Left lung (tissue), 10 donors: ENCODE data around the gene GAREM1. TPM values are rescaled to one million over a fixed set of nuclear protein-coding genes. Genes with fewer than 3 reads are reported as not detected.

Source experiments
- ATAC-seq: fragments of 200-7000 bp; cut with Tn5 transposase; one replicate; pipeline ENCODE4 v1.9.1; 2020; ENCODE audit warnings: moderate library complexity
- DNase-seq, 4 donors: peaks; one replicate each; pipeline ENCODE4 v3.0.0-alpha.2; 2013 to 2020
- H3K27ac ChIP-seq, 2 donors: fragments of 200-600 bp; sonication (generic) in 1 of 2; one replicate each; pipeline versions ENCODE4 v1.5.0 to v1.8.0; 2020 to 2021
- H3K27me3 ChIP-seq, 2 donors: fragments of 200-600 bp; sonication (generic) in 1 of 2; one replicate each; pipeline versions ENCODE4 v1.5.0 to v1.8.0; 2020 to 2021
- H3K36me3 ChIP-seq, 2 donors: fragments of 200-600 bp; sonication (generic) in 1 of 2; one replicate each; pipeline versions ENCODE4 v1.5.0 to v1.8.0; 2020 to 2021
- H3K4me1 ChIP-seq, 2 donors: fragments of 200-600 bp; one replicate each; pipeline ENCODE4 v1.8.0; 2021
- H3K4me3 ChIP-seq, 2 donors: fragments of 200-600 bp; sonication (generic) in 1 of 2; one replicate each; pipeline versions ENCODE4 v1.5.0 to v1.8.0; 2020 to 2021; ENCODE audit warnings: mild to moderate bottlenecking in 1 of 2
- H3K9me3 ChIP-seq, 2 donors: fragments of 200-600 bp; sonication (generic) in 1 of 2; one replicate each; pipeline versions ENCODE4 v1.5.0 to v1.8.0; 2020 to 2021
- intact Hi-C, 2 donors: fragments of 100-400 bp; cut with DNase I; formaldehyde crosslinking; loops; one replicate each; pipeline versions ENCODE4 v1.11.2 to v1.14.2; 2022
- polyA plus RNA-seq, 6 donors: library from polyadenylated mRNA; unstranded; fragments of 120-200 nt; gene quantifications; one replicate each; pipeline ENCODE4 v1.2.1, GENCODE V29; 2013; ENCODE audit not compliant: insufficient read length in 6 of 6
- total RNA-seq, 2 donors: library from RNA; stranded (reverse); fragmentation: NEBNext Ultra II Directional; extraction: Animal tissue kit (Norgen Biotek cat#: 25700); gene quantifications; one replicate each; pipeline ENCODE4 v1.2.1, GENCODE V29; 2021
- TF ChIP-seq, protein P1 (sequence below), 2 donors: fragments of 200-600 bp; sonication (generic) in 1 of 2; IDR thresholded peaks; one replicate each; pipeline versions ENCODE4 v1.5.0 to v1.8.0; 2021; ENCODE audit warnings: antibody characterized with exemption in 2 of 2
- donor health status: DM: no; HTN: yes; CAD: no.
- donor health status: DM: no; HTN: no; CAD: no.

GAREM1 gene
- total and polyA plus RNA-seq, 8 donors = 10.3 to 20.2 (median 13.1) TPM

- H3K4me1 ChIP-seq = no peaks in the 10 kb centered on the region
- H3K4me3 ChIP-seq = no peak overlapping the region
- intact Hi-C loops = no loop called here
- no peaks in the 10 kb centered on the region for H3K36me3 ChIP-seq
- DNase-seq (no peak), ATAC-seq (peak; percentile 30)
- H3K27ac ChIP-seq = no peak overlapping the region
- TF ChIP-seq, protein P1, sequence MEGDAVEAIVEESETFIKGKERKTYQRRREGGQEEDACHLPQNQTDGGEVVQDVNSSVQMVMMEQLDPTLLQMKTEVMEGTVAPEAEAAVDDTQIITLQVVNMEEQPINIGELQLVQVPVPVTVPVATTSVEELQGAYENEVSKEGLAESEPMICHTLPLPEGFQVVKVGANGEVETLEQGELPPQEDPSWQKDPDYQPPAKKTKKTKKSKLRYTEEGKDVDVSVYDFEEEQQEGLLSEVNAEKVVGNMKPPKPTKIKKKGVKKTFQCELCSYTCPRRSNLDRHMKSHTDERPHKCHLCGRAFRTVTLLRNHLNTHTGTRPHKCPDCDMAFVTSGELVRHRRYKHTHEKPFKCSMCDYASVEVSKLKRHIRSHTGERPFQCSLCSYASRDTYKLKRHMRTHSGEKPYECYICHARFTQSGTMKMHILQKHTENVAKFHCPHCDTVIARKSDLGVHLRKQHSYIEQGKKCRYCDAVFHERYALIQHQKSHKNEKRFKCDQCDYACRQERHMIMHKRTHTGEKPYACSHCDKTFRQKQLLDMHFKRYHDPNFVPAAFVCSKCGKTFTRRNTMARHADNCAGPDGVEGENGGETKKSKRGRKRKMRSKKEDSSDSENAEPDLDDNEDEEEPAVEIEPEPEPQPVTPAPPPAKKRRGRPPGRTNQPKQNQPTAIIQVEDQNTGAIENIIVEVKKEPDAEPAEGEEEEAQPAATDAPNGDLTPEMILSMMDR (IDR thresholded peaks at IDR 0.05) = no peak
- H3K9me3 ChIP-seq = no peaks in the 10 kb centered on the region
- no peaks in the 10 kb centered on the region for H3K27me3 ChIP-seq
Observed at GRCh38 chr18:32381761-32382160, 88.9 kb downstream of the GAREM1 start.

GRCh38 chr18:32380559-32380958 lies 90.1 kb downstream of the GAREM1 start:
- intact Hi-C loops = no loop called here
- no peaks in the 10 kb centered on the region for H3K36me3 ChIP-seq
- ATAC-seq = no peak
- H3K4me3 ChIP-seq = no peak overlapping the region
- TF ChIP-seq, protein P1 (IDR thresholded peaks at IDR 0.05) = no peak
- H3K27ac ChIP-seq = no peak overlapping the region
- no peaks in the 10 kb centered on the region for H3K27me3 ChIP-seq
- no peak for DNase-seq
- no peaks in the 10 kb centered on the region for H3K9me3 ChIP-seq
- no peaks in the 10 kb centered on the region for H3K4me1 ChIP-seq

- H3K36me3 ChIP-seq = no peaks in the 10 kb centered on the region
- DNase-seq (no peak), ATAC-seq (no peak)
- H3K4me1 ChIP-seq = no peaks in the 10 kb centered on the region
- TF ChIP-seq, protein P1 (IDR thresholded peaks at IDR 0.05) = no peak
- H3K4me3 ChIP-seq = no peak overlapping the region
- H3K27me3 ChIP-seq = no peaks in the 10 kb centered on the region
- H3K27ac ChIP-seq = no peak overlapping the region
- no peaks in the 10 kb centered on the region for H3K9me3 ChIP-seq
- intact Hi-C loops = no loop called here
Observed at GRCh38 chr18:32379891-32380290, 90.8 kb downstream of the GAREM1 start.

DNA sequence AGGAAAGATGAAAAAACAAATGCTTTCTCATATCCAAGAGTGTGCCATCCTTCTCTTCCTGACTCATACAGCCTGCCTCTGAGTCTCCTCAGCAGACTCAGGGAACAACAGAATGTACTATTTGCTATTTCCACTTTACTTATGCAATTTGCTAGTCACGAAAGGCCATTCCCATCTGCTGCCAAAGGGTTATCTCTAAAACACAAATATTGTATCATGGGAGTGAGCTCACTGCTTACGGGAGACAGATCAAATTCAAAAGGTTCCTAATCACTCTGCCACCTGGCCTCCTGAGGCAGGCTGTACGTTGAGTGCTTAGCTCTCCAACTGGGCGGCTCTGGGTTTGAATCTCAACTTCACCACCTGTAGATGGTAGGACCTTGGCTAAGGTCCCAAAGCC lies 92.0 kb downstream of the GAREM1 start:
- intact Hi-C loops = no loop called here
- H3K27me3 ChIP-seq = no peaks in the 10 kb centered on the region
- H3K9me3 ChIP-seq = no peaks in the 10 kb centered on the region
- H3K4me3 ChIP-seq = no peak overlapping the region
- no peaks in the 10 kb centered on the region for H3K4me1 ChIP-seq
- ATAC-seq (peak; percentile 34), DNase-seq (no peak)
- TF ChIP-seq, protein P1 (IDR thresholded peaks at IDR 0.05) = no peak
- H3K36me3 ChIP-seq = no peaks in the 10 kb centered on the region
- H3K27ac ChIP-seq = no peak overlapping the region

DNA sequence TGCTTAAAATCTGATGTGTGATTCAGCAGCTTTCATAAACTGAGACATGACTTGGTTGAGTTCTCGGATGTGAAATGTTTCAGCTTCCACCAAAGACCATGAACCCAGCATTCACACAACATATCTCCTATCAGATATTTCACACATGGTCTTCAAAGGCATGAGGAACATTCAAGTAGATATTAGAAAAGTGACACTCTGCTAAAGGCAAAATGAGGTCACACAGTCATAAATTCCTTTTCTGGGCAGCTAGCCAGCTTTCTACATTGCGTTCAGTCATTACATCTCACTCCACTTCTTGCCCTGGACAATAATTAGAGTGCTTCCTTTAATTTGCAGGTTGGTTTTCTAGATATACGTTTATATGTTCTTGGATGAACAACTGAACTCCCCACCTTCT lies 96.7 kb downstream of the GAREM1 start:
- no peak for DNase-seq
- TF ChIP-seq, protein P1 (IDR thresholded peaks at IDR 0.05) = no peak
- H3K27me3 ChIP-seq = no peaks in the 10 kb centered on the region
- no peak overlapping the region for H3K4me3 ChIP-seq
- no peak overlapping the region for H3K27ac ChIP-seq
- intact Hi-C loops = no loop called here
- H3K9me3 ChIP-seq = no peaks in the 10 kb centered on the region
- no peak for ATAC-seq
- H3K4me1 ChIP-seq = no peaks in the 10 kb centered on the region
- no peaks in the 10 kb centered on the region for H3K36me3 ChIP-seq
